Body of pancreas (tissue), 4 donors: Measurements from ENCODE around the gene GABRG3.

Source experiments
- POLR2A ChIP-seq, 3 donors: fragments of 450-650 bp; IDR thresholded peaks; one replicate each; pipeline ENCODE4 v1.6.1; 2016; ENCODE audit warnings: antibody characterized with exemption in 3 of 3, mild to moderate bottlenecking in 2 of 3
- TF ChIP-seq, protein P1 (sequence below), 7 experiments: fragments of 450-650 bp in 4 of 7; fragments of 200-600 bp in 3 of 7; sonication (generic) in 3 of 7; IDR thresholded peaks; one replicate each; pipeline ENCODE4 v1.5.1; 2016 to 2019; ENCODE audit warnings: antibody characterized with exemption in 7 of 7

DNA sequence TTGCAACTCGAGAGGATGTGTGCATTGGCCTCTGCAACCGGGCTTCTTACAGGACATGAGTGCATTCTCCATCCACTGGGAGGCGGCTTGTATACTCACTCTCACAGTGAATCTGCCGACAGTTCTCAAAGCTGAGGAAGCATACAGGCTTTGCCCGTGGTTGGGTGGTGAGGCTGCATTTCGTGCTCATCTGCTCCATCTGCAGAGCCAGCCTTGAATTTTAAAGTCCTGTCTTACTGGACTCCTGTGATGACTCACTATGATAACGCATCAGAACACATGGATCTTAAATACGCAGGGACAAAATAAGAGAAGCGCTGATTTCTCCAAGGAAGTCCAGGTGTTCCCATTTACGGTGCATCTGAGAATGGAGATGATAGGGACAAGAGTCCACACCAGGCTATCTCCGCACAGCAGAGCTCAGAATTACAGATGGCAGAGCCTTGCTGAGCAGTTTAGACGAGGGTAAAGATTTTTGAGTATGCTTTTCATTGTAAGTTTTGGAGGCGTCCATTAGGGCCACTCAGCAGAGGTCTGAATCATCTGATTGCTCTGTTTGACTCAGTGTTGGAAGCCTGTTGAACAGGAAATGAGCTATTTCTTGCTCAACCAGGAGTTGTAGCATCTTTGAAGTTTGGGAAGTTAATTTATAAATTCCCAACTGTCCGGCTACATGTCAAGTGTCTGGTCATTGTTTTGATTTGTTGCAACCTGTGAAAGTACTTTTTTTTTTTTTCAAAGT lies 87.1 kb downstream of the GABRG3 start:
- TF ChIP-seq, protein P1, sequence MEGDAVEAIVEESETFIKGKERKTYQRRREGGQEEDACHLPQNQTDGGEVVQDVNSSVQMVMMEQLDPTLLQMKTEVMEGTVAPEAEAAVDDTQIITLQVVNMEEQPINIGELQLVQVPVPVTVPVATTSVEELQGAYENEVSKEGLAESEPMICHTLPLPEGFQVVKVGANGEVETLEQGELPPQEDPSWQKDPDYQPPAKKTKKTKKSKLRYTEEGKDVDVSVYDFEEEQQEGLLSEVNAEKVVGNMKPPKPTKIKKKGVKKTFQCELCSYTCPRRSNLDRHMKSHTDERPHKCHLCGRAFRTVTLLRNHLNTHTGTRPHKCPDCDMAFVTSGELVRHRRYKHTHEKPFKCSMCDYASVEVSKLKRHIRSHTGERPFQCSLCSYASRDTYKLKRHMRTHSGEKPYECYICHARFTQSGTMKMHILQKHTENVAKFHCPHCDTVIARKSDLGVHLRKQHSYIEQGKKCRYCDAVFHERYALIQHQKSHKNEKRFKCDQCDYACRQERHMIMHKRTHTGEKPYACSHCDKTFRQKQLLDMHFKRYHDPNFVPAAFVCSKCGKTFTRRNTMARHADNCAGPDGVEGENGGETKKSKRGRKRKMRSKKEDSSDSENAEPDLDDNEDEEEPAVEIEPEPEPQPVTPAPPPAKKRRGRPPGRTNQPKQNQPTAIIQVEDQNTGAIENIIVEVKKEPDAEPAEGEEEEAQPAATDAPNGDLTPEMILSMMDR (IDR thresholded peaks at IDR 0.05) = no peak
- TF ChIP-seq POLR2A (IDR thresholded peaks at IDR 0.05) = no peak
